HG03159 (cell line): Measurements from ENCODE around the gene SPAG17.

Experiments
- ATAC-seq: cut with Tn5 transposase; IDR thresholded peaks from one replicate; pipeline ENCODE4 v1.9.1; 2021; ENCODE audit warnings: mild to moderate bottlenecking, moderate library complexity; ENCODE audit not compliant: unreplicated experiment

SPAG17 gene

GRCh38 chr1:118122234-118123004 lies 62.6 kb downstream of the SPAG17 start:
- no peak for ATAC-seq

GRCh38 chr1:118118873-118119463 lies 66.1 kb downstream of the SPAG17 start:
- ATAC-seq = no peak

- ATAC-seq = no peak
Measured at GRCh38 chr1:118118469-118118868, 66.6 kb downstream of the SPAG17 start.

DNA sequence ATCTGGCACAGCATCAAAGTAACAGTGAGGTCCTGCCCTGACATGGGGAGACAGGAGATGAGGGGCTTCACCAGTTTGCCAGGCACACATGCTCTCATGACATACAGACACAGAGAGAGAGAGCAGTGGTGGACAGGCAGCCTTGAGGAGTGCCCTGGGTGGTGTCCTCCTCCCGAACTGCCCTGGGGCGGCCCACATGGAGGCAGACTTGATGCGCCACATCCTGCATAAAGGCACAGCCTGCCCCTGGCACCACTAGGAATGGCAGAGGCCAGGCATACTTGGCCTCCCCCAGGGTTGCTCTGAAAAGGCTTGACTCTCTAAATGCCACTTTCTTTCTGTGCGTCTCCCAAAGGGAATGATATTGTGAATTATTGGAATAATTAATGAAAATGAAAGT lies 67.5 kb downstream of the SPAG17 start:
- ATAC-seq = no peak

DNA sequence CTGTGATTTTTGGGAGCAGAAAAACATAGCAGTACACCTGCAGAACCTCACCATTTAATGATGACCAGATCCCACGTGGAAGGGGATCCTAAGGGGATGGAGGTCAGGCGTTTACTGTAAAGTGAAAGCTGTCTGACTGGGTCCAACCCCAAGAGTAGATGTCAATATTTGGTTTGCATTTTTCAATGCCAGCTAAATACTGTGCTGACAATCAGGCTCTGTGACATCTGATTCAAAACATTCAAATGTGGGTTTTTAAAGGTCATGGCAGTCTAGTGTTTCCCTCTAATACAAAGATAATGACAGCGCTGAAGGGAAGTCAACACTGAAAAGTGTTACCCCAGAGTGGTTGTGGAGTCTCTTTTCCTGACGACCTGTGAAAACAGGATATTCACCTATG lies 68.1 kb downstream of the SPAG17 start:
- ATAC-seq = no peak

GRCh38 chr1:118116401-118116800 lies 68.6 kb downstream of the SPAG17 start:
- ATAC-seq = no peak

GRCh38 chr1:118115567-118116295 lies 69.3 kb downstream of the SPAG17 start:
- no peak for ATAC-seq

DNA sequence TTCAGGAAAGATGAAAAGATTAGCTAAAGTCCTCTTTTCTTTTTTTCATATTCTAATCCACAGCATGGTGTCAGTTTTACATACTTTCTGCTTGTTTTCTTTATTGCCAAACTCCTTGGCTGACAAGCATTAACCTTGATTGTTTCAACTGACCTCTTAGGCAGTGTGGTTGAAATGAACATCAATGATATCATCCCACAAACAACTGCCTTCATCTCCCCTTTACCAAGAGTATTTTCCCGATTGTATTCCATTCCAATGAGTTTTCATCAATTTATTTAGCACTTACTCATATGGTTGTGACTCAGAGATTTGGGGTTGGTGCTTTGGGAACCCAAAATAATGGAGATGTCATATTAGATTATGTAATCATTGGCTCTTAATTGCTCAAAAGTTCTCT lies 71.8 kb downstream of the SPAG17 start:
- no peak for ATAC-seq

DNA sequence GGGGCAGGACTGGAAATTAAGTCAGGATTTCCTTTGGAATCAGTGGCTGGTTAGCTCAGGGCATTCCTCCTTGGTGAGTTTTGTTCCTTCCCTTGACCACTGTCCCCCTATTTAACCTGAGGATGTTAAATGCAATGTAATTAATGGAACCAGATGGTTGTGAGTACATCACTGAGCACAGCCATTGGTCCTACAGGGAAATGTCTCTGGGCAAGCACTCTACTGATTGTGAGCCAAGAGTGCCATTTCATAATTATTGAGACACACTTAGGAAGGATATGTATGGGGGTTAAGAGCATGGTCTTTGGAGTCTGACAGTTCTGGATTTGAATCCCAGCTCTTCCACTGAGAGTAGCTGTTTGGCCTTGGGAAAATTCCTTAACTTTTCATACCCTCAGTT lies 74.4 kb downstream of the SPAG17 start:
- ATAC-seq = no peak

DNA sequence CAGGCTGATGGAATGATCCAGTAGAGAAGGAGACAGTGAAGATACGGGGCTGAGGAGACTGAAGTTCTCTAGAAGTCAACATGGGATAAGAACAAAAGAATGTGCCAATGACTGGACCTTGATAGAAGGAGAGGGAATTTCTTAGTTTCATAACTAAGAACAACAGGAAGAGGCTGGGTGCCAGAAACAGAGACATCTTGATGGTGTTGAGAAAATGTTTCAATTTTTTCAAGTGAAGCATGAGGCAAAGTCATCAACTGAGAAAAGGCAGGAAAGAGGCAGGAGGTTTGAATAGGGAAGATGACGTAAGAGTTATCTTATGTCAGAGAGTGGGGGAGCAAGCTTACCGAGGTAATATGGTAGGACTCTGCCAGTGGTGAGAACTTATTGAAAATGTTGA lies 80.1 kb downstream of the SPAG17 start:
- ATAC-seq = no peak

- ATAC-seq = no peak
Measured at GRCh38 chr1:118102445-118102844, 82.6 kb downstream of the SPAG17 start.

DNA sequence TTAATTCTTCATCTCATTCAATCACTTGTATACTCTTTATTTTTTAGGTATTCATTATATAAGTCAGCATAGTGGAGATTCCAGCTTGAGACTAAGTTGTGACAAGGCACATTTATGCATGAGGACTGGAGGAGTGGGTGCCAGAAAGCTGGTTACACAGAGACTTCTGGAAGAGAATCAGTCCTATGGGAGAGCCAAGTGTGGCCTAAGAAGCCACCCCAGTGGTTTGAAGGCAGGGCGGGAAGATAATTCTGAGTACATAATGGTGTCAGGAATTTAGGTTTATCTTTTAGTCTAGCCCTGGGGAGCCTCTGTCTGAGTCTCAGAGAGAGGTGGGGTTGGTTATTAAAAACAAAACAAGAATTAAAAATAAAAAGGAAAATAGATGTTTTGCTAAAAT lies 83.0 kb downstream of the SPAG17 start:
- ATAC-seq = no peak

DNA sequence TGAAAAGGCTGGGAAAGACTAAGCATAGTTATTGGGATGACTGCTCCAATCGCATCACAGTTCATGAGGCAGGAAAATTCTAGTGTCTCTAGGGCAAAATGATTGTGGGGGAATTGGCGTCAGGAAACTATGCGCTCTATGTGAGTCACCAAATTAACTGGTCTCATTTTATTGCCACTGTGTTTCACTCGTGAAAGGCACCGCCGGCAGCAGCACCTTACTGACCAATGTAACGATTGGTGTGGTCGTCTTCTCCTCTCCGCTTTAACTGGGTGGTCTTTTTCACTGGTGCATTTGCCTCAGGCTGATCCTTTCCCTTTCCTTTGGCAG lies 83.5 kb downstream of the SPAG17 start:
- no peak for ATAC-seq

GRCh38 chr1:118100686-118101514 lies 84.1 kb downstream of the SPAG17 start:
- no peak for ATAC-seq

- ATAC-seq = no peak
Measured at GRCh38 chr1:118099686-118100085, 85.3 kb downstream of the SPAG17 start.

- ATAC-seq = no peak
Measured at GRCh38 chr1:118097622-118098348, 87.2 kb downstream of the SPAG17 start.

GRCh38 chr1:118093017-118093416 lies 92.0 kb downstream of the SPAG17 start:
- no peak for ATAC-seq

- no peak for ATAC-seq
Measured at GRCh38 chr1:118090130-118090529, 94.9 kb downstream of the SPAG17 start.

DNA sequence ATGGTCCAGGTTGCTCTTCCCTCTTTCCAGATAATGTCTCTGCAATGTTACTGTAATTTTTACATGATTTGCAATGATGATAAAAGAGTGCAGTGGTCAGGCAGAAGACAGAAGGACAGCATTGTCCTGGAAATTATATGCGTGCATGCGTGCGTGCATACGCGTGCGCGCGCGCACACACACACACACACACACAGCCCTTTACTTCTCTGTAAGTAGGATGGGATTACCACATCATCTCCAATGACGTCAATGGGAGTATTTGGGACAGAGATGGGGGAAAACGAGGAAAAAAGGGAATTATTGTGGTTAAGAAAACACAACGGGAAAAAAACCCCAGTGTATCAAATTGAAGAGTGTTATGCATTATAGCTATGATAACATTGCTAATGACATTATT lies 99.7 kb downstream of the SPAG17 start:
- ATAC-seq = no peak

DNA sequence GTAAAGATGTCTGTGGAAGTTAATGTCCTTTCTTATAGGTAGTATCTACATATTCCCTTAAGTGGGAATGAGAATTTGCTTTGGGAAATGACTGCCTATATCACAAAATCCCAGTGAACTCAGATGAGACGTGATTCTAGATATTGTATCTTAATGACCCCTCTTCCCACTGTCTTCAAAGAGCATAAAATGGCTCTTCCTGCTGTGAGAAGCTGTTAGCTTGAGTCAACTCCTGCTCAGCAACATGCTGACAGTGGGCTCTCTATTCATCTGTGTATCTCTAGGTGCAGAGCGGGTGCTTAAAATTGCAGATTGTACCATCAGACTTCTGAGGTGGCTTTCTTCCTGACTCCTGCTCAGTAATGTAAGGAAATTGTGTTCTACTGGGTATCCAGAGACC lies 100.6 kb downstream of the SPAG17 start:
- no peak for ATAC-seq

- no peak for ATAC-seq
Measured at GRCh38 chr1:118082984-118083383, 102.0 kb downstream of the SPAG17 start.
